ENCODE results near the gene NFATC2.

The NFATC2 gene

GRCh38 chr20:51388756-51389542, 153.6 kb downstream of the NFATC2 start:
- no peak for DNase-seq

- DNase-seq, result peak in 1 of 5 experiments; percentile 36
Measured at GRCh38 chr20:51388227-51388626, 154.3 kb downstream of the NFATC2 start.

GRCh38 chr20:51387125-51387875, 155.2 kb downstream of the NFATC2 start:
- no peak for DNase-seq

GRCh38 chr20:51386586-51386985, 155.9 kb downstream of the NFATC2 start:
- DNase-seq, result peak in 2 of 5 experiments; percentile 44 to 66

GRCh38 chr20:51385646-51386530, 156.6 kb downstream of the NFATC2 start:
- peak in 1 of 5 experiments; percentile 59 for DNase-seq

- peak in 1 of 5 experiments; percentile 28 for DNase-seq
Measured at GRCh38 chr20:51384875-51385274, 157.6 kb downstream of the NFATC2 start.

GRCh38 chr20:51383891-51384510, 158.5 kb downstream of the NFATC2 start:
- no peak for DNase-seq

- DNase-seq, result no peak
Measured at GRCh38 chr20:51382986-51383821, 159.3 kb downstream of the NFATC2 start.

- DNase-seq, result no peak
Measured at GRCh38 chr20:51382111-51382985, 160.2 kb downstream of the NFATC2 start.

GRCh38 chr20:51381557-51381956, 161.0 kb downstream of the NFATC2 start:
- DNase-seq, result no peak

GRCh38 chr20:51380401-51381385, 161.8 kb downstream of the NFATC2 start:
- DNase-seq, result no peak

- no peak for DNase-seq
Measured at GRCh38 chr20:51379601-51380341, 162.7 kb downstream of the NFATC2 start.

- peak in 1 of 5 experiments; percentile 38 for DNase-seq
Measured at GRCh38 chr20:51378171-51378928, 164.2 kb downstream of the NFATC2 start.

GRCh38 chr20:51377132-51377531, 165.4 kb downstream of the NFATC2 start:
- no peak for DNase-seq

GRCh38 chr20:51376111-51376510, 166.4 kb downstream of the NFATC2 start:
- DNase-seq, result no peak

- no peak for DNase-seq
Measured at GRCh38 chr20:51375561-51375960, 167.0 kb downstream of the NFATC2 start.

GRCh38 chr20:51374961-51375360, 167.6 kb downstream of the NFATC2 start:
- no peak for DNase-seq

- no peak for DNase-seq
Measured at GRCh38 chr20:51374456-51374830, 168.1 kb downstream of the NFATC2 start.
